ENCODE results near the gene SPAM1.
"Not testable (repeated sequence)": the region's sequence is repeated elsewhere in the genome, so short reads cannot be mapped to it uniquely, and the experiment has no call there.

The SPAM1 gene

DNA sequence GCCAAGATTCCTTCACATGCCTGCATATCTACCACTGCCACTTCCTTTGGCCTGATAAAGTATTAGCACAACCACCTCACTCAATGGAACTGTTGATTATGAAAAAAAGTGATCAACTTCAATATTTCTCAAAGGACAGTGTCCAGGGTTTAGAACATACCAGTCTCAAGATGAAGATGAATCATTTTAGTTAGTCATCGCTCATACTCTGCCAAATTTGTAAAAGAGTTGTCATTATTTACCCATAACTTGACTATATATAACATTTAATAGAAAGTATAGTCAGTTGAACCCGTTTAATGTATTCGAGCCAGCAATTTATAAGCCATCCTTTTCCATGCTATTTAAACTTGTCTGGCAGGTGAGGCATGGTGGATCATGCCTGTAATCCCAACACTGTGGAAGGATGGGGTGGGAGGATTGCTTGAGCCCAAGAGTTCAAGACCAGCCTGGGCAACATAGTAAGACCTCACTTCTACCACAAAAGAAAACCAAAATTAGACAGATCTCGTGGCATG lies 33.2 kb downstream of the SPAM1 start:
- DNase-seq: no peak

DNA sequence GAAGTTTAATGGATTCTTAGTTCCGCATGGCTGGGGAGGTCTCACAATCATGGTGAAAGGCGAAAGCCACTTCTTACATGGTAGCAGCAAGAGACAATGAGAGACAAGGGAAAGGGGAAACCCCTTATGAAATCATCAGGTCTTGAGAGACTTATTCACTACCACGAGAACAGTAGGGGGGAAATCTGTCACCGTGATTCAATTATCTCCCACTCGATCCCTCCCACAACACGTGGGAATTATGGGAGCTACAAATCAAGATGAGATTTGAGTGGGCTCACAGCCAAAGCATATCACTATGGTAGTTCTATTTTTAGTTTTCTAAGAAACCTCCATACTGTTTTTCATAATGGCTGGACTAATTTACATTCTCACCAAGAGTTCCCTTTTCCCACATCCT lies 36.7 kb downstream of the SPAM1 start:
- DNase-seq: no peak

DNA sequence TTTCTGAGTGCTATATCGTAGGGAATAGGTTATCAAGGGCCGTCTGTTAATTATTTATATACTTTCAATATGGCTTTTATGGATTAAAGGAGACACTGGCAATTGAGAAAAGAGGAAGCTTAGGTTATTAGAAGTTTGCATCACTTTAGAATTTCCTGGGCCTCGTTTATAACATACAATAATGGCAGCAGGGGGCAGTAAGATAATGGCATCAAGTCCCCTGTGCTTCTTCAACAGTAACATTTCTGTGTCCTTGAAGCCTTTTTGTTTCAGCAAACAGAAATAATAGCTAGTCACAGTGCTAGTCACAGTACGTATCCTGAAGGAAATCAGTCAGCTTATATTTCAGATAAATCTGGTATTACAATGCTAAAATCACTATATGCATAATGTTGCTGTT lies 41.9 kb downstream of the SPAM1 start:
- DNase-seq: no peak

DNA sequence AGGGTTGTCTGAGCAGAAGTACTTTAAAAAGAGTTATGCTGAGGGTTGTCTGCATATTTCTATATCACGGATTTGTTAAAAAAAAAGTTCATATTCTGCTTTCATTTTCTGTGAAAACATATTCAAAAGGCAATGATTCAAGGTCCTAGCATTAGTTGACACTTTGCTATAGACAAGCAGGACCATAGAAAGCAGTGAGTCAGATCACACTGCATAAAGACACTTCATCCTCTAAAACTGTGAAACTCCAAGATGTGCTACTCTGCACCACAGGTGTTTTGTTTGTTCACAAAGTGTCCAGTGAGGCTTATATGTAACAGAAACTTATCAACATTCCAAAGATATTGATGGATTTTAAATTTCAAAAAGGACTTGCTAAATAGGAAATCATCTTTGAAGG lies 47.0 kb downstream of the SPAM1 start:
- no peak for DNase-seq

DNA sequence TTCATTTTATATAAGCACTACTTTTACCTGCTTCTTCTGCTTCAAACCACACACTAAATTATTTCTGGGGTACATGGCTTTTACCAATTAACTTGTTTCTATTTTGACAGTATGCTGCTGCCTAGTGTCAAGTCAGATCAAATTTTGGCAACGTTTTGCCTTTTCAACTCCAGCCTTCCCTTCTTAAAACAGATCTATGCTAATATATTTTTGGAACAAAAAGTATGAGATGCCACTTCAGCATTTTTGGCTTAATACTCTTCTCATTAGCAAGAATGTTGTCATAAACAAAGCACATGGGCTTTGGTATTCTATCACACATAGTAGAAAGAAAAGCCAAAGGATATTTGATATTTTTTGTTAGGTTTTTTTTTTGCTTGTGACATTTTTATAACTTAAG lies 47.8 kb downstream of the SPAM1 start:
- DNase-seq: no peak

DNA sequence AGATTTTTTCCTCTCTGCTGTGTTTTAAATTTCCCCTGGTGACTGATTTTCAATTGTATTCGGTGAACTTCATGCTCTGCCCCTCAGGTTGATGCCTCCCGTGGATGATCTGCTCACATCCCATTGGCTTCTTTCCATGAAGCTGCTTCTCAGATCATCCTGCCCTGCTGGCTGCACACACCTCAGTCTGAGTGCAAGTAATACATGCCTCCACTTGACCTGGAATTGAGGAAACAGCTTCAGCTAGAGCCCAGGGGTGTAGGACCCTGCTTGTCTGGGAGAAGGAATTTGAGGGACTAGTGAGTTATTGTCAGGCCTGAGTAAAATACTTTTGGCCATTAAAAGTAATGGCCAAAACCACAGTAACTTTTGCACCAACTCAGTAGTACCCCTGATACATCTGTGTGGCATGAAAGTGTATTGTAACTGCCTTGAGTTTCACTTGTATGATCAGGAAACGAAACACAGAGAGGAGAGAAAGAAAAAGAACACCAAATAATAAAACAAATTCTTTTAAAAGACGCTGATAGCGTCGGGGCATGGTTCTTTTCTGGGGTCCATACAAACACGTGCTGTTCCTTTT lies 49.4 kb downstream of the SPAM1 start:
- no peak for DNase-seq

DNA sequence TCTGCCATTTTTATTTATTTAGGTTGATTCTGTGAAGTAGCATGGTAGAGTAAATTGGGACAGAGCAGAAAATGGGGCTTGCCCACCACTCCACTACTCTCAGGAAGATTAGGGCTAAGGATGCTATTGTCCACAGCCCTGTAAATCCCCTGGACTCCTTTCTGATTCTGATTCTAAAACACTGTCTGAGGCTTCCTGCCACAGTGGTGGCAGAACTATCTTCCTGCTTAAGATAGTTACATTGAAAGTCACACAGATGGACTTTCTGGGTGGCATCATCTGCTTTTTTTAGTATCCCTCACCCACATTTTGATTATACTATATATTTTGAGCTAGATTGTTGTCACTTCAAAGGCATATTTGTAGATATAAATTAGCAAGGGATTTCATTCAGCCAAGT lies 50.0 kb downstream of the SPAM1 start:
- no peak for DNase-seq

DNA sequence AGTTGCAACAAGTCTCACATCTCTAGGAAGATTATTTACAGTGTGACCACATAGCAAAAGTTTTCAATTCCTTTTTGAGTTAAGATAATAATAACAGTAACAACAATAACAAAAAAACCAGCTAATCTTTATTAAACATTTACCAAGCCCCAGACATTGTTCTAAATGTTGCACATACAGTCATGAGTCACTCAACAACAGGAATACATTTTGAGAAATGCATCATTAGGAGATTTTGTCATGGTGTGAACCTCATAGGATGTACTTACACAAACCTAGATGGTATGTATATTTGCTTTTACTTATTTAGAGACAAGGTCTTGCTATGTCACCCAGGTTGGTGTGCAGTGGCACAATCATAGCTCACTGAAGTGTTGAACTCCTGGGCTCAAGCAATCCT lies 52.0 kb downstream of the SPAM1 start:
- DNase-seq: no peak

DNA sequence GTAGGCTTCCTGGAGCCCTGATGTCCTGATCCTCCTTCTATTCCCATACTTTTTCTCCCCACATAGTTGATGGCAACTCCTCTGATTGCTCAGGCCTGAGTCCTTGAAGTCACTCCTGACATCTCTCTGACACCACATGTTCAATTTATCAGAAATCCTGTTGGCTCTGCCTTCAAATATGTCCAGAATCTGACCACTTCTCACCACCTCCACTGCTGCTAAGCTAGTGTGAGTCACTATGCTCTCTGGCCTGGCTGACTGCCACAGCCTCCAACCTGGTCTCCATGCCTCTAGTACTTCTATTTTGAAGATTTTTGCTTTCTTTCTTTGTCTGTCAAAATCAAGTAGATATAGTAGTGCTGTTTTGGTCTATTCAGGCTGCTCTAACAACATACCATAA lies 54.8 kb downstream of the SPAM1 start:
- no peak for DNase-seq

DNA sequence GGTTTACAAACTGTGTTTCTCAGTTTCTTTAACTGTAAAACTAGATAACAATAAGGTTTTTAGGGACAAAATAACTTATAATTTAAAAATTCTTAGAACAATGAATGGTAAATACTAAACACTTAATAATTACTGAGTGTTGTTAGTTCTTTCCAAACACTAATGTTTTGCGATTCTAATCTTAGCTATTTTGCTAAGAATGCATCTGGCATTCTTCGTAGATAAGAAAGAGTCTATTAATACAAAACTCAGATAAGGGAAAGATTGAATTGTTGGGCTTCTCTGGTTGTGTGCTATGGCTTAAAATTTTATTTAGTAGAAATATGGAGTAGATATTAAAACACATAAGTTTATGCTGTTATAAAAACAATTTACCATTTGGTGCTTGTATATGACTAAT lies 62.4 kb downstream of the SPAM1 start:
- DNase-seq: no peak

DNA sequence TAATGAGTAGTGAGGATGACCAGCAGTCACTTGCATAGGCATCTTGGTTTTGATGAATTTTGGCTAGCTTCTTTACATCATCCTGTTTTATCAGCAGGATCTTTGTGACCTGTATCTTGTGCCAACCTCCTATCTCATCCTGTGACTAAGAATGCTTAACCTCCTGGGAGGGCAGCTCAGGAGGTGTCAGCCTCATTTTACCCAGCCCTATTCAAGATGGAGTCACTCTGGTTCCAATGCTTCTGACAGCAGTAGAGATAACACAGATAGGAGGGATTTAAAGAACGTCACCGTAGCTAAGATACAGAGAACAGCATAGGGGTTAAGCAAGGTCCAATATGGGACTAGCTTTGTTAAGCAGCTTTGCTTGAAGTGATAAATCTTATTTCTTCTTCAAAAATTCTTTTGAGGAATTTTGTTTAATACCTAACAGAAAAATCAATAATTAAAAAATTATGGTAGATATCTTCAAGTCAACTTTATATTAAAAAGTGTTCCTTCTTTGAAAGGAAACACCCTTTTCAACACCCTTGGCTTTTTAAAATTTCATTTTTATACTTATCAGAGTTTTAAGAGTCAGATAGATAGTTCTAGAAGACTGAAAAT lies 68.0 kb downstream of the SPAM1 start:
- no peak for DNase-seq

DNA sequence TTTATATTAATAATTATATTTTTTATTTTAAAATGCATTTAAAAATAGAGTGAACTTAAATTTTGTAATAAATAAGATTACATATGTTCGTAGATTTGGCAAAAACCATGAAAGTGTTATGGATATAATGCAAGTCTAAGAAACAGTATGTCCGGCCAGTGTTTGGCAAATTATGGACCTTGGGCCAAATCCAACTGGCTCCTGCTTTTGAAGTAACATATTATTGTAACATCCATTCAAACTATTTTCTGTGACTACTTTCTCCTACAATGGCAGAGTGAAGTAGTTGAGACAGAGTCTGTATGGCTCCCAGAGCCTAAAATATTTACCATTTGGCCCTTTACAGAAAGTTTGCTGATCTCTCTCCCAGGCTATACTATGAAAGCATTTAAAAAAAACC lies 69.0 kb downstream of the SPAM1 start:
- no peak for DNase-seq

DNA sequence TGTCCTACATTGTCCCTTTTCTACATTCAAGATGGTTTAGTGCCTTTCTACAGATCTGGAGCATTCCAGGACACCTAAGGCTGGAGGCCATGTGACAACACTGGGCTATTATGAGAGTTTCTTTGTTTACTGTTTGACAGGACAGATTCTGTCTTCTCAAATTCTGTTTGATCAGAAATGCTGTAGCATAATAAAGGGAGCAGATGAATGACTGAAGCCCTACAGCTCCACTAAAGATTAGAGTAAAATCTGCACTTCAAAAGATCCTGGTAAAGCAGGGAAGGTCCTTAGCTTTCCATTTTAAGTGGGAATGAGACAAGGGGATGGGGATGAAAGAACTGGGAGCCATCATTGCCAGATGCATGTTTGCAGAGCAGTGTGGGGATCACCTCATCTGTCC lies 69.4 kb downstream of the SPAM1 start:
- DNase-seq: no peak

DNA sequence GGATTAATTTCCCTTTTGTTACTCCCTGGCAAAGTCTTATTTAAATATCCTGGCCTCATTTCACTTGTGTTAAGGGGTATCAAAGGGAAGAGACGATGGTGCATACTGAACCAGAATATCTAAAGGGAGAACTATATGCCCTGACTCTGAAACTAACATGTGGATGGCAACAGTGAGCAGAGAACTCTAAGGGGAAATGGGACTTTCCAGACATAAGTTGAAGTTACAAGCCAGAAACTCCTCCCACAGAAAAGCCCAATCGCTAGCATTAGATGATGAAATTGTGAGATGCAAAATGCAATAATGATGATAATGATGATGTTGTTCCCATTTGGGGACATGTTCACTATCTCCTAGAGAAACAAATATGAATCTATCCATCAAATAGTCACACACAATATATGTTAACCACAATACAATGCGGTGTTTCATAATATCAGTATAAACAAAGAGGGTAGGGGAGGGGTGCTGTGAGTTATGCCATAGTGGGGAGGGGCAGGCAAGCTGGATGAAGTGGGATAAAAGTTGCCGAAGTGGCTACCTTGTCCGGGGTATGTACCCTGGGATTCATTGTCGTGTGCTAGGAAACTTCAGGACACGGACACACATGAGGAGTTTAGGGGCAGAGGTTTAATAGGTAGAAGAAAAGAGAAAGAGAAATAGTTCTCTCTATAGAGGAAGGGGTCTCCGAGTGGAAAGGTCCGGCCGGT lies 70.7 kb downstream of the SPAM1 start:
- no peak for DNase-seq

DNA sequence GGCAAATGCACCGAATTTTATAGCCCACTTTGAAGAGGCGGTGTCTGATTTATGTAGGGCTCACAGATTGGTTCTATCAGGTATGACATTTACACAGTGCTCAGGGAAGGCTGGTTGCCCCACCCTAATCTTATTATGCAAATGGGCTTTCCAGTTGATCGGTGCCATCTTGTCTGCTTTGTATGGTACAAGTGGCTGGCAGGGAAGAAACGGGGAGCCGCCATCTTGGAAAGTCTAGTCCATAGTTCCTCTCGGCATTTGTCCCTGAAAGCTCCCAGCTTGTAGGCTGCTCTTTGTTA lies 71.2 kb downstream of the SPAM1 start:
- no peak for DNase-seq

DNA sequence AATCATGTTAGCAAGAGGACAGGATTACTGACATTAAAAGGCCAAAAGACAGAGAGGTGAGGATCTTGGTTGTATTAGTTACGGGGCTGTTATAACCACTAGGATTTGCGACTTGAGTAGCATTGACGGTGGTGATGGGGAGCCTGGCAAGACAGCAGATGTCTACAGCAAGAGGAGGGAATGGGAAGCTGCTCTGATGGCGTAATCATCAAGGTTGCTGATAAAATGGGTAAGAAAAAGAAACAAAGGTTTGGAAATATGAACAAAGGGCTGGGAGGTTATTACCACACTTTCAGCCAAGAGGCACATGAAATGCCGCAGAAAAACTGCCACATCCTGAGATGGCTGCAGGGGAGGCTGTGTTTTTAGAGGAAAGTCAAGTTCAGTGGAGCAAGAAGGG lies 73.9 kb downstream of the SPAM1 start:
- DNase-seq: no peak

DNA sequence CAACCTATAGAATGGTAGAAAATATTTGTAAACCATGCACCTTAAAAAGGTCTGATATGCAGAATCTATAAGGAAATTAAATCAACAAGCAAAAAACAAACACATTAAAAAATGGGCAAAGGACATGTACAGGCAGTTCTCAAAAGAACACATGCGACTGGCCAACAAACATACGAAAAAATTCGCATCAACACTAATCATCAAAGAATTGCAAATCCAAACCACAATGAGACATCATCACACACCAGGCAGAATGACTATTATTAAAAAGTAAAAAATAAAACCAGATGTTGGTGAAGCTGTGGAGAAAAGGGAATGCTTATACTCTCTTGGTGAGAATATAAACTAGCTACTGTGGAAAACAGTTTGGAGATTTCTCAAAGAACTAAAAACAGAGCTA lies 74.7 kb downstream of the SPAM1 start:
- no peak for DNase-seq

DNA sequence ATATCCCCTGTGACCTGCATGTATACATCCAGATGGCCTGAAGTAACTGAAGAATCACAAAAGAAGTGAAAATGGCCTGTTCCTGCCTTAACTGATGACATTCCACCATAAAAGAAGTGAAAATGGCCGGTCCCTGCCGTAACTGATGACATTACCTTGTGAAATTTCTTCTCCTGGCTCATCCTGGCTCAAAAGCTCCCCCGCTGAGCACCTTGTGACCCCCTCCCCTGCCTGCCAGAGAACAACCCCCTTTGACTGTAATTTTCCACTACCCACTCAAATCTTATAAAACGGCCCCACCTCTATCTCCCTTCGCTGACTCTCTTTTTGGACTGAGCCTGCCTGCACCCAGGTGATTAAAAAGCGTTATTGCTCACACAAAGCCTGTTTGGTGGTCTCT lies 83.3 kb downstream of the SPAM1 start:
- not testable (repeated sequence) for DNase-seq

DNA sequence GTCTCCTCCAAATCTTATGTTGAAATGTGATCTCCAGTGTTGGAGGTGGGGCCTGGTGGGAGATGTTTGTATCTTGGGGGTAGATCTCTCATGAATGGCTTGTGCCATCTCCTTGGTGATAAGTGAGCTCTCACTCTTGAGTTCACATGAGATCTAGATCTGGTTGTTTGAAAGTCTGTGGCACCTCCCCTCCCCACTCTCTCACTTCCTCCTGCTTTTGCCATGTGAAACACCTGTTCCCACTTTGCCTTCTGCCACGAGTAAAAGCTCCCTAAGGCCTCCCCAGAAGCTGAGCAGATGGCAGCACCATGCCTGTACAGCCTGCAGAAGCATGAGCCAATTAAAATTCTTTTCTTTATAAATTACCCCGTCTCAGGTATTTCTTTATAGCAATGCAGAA lies 84.3 kb downstream of the SPAM1 start:
- no peak for DNase-seq

All from activated CD4-positive, CD25-positive, alpha-beta regulatory T cell treated with anti-CD3 and anti-CD28 coated beads, Interleukin-2, amount 50 U/mL, for 72 hours (primary cell).